ENCODE data around the gene RAD51D. TPM values are rescaled to one million over a fixed set of nuclear protein-coding genes. Genes with fewer than 3 reads are reported as not detected.

RAD51D gene
- total RNA-seq, 2 experiments from 2014 or later: 32.4 to 36.2 TPM

DNA sequence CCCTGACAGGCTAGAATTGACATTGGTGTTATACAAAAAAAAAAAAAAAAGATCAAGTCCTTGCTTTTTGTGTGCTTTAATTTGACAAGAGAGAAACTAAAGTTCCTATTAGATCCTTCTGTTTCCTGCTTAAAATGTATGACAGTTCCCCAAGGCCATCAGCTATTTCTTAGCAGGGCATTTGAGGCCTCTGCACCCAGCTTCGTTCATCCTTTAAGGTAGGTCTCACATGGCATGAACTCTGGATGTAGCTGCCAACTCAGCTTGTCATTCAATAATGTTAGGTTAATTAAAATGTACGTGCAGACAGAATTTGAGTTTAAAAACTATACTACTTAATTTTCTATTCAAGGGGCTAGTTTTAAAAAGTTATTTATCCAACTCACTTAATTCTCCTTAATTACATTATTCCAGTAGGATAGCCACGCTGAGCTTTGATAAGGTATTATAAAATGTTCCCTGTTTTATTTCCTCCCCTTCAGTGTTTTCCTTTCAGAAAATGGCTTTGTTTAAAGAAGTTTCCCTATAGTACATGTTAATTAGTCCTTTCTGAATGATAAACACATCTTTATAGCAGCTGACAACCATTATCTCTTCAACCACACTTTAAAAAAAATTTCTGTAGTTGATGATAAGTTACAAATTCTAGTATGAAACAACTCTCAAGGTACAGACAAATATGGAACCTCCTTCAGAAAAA, 55.0 kb downstream of the RAD51D start:
- ChIA-PET CTCF (interaction anchor here (1.4 to 3.2 kb wide), 9 partner anchors 10 to 68 kb away, joined by 3 to 17 read pairs (median 8); no protein-coding TSS in a partner anchor), POLR2A (interaction anchor here (0.7 to 3.8 kb wide), 15 partner anchors 9 to 84 kb away, joined by 3 to 34 read pairs (median 7); partner anchors contain the start of genes LIG3 and RAD51D)
- peaks cover 15% of the 10 kb centered on the region for H3K36me3 Mint-ChIP-seq (ENCODE audit: low read depth)
- no peaks in the 10 kb centered on the region for H3K27me3 Mint-ChIP-seq
- no peak overlapping the region for H3K4me3 Mint-ChIP-seq
- peaks cover 59% of the 10 kb centered on the region for H3K4me1 Mint-ChIP-seq (ENCODE audit: low read depth)
- ATAC-seq (no peak), DNase-seq (no peak)
- H3K9me3 Mint-ChIP-seq: no peaks in the 10 kb centered on the region
- intact Hi-C loops (cut with micrococcal nuclease): loop anchor here (5.0 kb wide), 1 partner anchor 82 kb away; the partner anchor contains the start of gene LIG3
- TF ChIP-seq, protein P1, sequence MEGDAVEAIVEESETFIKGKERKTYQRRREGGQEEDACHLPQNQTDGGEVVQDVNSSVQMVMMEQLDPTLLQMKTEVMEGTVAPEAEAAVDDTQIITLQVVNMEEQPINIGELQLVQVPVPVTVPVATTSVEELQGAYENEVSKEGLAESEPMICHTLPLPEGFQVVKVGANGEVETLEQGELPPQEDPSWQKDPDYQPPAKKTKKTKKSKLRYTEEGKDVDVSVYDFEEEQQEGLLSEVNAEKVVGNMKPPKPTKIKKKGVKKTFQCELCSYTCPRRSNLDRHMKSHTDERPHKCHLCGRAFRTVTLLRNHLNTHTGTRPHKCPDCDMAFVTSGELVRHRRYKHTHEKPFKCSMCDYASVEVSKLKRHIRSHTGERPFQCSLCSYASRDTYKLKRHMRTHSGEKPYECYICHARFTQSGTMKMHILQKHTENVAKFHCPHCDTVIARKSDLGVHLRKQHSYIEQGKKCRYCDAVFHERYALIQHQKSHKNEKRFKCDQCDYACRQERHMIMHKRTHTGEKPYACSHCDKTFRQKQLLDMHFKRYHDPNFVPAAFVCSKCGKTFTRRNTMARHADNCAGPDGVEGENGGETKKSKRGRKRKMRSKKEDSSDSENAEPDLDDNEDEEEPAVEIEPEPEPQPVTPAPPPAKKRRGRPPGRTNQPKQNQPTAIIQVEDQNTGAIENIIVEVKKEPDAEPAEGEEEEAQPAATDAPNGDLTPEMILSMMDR (IDR thresholded peaks at IDR 0.05): no peak
- H3K27ac Mint-ChIP-seq: peak overlapping the region; percentile 87

DNA sequence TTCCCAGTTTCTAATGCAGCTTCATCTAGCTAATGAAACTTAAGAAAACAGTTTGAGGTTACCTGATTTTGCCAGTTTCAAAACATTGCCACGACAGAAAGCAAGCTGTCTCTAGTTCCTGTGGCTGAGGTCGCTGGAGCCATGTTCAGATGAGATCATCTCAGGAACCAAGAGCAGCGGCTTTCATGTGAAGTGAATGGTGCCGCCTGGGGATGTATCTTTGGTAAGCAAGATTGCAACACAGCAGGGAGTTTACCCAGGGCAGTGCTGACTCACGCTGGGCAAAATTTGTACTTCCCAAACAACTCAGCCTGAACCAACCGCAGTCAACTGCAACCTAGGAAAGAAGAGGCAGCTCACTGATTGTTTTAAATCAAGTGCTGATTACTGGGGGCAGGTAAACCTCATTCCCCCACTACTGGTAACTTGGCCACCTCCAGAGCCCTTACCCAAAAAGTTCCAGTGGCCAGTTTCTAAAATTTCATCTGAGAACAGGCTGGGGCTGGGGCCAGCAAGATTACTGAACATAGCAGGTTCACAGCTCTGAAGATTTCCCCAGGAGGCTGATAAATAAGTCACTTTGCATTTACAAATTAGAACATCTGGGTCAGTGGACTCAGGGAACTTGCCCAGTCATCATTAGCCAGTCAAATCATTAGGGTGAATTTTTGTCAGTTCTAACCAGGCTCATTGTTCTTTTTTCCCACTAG, 56.0 kb downstream of the RAD51D start, which contains the start of gene RFFL:
RFFL (minus strand) TSS at position 194 of the 710 bp plus-strand sequence. CDS start 37,154 bp downstream, outside the sequence.
- peak within 1 kb of the TSS; percentile 22 for H3K4me3 Mint-ChIP-seq
- peak within 1 kb of the TSS; percentile 87 for H3K27ac Mint-ChIP-seq
- peak; percentile 96 for DNase-seq
- H3K9me3 Mint-ChIP-seq: no peaks in the 10 kb centered on the region
- peaks cover 21% of the 10 kb centered on the region for H3K36me3 Mint-ChIP-seq (ENCODE audit: low read depth)
- POLR2A ChIA-PET: interaction anchor here (0.7 to 3.8 kb wide), 14 partner anchors 10 to 83 kb away, joined by 3 to 34 read pairs (median 7); partner anchors contain the start of gene LIG3
- CTCF ChIA-PET: interaction anchor here (0.8 to 3.2 kb wide), 17 partner anchors 9 to 67 kb away, joined by 3 to 17 read pairs (median 6); partner anchors contain the start of gene RAD51D
- H3K4me1 Mint-ChIP-seq (ENCODE audit: low read depth): peaks cover 51% of the 10 kb centered on the region
- H3K27me3 Mint-ChIP-seq: no peaks in the 10 kb centered on the region
- TF ChIP-seq, protein P1 (IDR thresholded peaks at IDR 0.05): no peak
- intact Hi-C loops (cut with micrococcal nuclease): loop anchor here (1.0 to 5.0 kb wide), 4 partner anchors 12 to 81 kb away; partner anchors contain the start of gene LIG3
- ATAC-seq: peak; percentile 98

DNA sequence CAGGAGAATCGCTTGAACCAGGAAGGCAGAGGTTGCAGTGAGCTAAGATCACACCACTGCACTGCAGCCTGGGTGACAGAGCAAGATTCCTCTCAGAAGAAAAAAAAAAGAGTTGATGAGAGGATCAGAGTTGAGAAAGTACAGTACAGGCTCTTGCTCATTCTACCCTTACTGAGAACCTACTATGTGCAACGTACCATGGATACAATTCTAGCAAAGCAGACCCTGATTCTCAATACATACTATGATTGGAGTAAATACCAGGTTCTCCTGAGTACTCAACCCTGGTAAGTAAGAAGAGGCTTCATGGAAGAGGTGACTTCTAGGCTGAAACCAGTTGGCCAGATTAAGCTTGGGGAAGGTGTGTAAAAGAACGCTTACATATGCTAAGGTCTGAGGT, 57.4 kb downstream of the RAD51D start:
- ChIA-PET POLR2A (interaction anchor here (0.9 to 3.8 kb wide), 4 partner anchors 8 to 15 kb away, joined by 4 to 34 read pairs (median 6); no protein-coding TSS in a partner anchor), CTCF (interaction anchor here (1.5 to 3.2 kb wide), 5 partner anchors 16 to 37 kb away, joined by 5 to 17 read pairs (median 6); no protein-coding TSS in a partner anchor)
- Mint-ChIP-seq H3K4me3 (no peak overlapping the region), H3K9me3 (no peaks in the 10 kb centered on the region), H3K36me3 (ENCODE audit: low read depth) (peaks cover 21% of the 10 kb centered on the region), H3K4me1 (ENCODE audit: low read depth) (peaks cover 49% of the 10 kb centered on the region), H3K27me3 (no peaks in the 10 kb centered on the region), H3K27ac (peak overlapping the region; percentile 78)
- no peak for DNase-seq
- TF ChIP-seq, protein P1 (IDR thresholded peaks at IDR 0.05): no peak
- ATAC-seq: no peak
- intact Hi-C loops (cut with micrococcal nuclease): loop anchor here (2.0 to 5.0 kb wide), 3 partner anchors 16 to 80 kb away; partner anchors contain the start of gene LIG3

DNA sequence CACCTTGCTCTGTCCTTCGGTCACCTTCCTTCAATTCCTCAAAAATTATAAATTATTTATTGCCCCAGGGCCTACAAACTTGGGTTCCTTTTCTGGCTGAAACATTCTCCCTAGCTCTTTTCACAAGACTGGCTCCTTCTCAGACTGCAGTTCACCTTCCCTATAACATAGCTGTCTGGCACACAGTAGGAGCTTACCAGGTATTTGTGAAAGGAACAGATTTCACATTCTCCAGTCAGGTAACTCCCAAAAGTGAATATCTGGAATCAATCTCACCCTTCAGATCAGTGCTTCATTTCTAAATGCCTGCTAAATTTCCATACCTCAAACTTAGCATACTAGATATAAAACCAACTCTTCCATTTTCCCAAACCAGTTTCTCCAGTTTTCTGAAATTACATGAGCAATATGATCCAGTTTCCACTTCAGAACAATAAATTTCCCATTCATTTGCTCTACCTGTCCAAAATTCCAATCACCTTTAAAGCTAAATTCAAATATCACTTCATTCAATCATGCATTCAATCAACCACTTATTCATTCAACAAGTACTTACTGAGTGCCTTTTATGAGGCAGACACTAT, 62.2 kb downstream of the RAD51D start:
- CTCF ChIA-PET: interaction anchor here (0.8 kb wide), 1 partner anchor 13 kb away, joined by 3 read pairs; no protein-coding TSS in a partner anchor
- intact Hi-C loops (cut with micrococcal nuclease): no loop called here
- Mint-ChIP-seq H3K27me3 (no peaks in the 10 kb centered on the region), H3K9me3 (no peaks in the 10 kb centered on the region), H3K27ac (peak overlapping the region; percentile 1), H3K36me3 (ENCODE audit: low read depth) (peaks cover 22% of the 10 kb centered on the region), H3K4me3 (no peak overlapping the region), H3K4me1 (ENCODE audit: low read depth) (peaks cover 45% of the 10 kb centered on the region)
- no peak for ATAC-seq
- TF ChIP-seq, protein P1 (IDR thresholded peaks at IDR 0.05): no peak
- DNase-seq: no peak
- POLR2A ChIA-PET: interaction anchor here (1.4 kb wide), 1 partner anchor 10 kb away, joined by 4 read pairs; no protein-coding TSS in a partner anchor
